ENCODE data around the gene NLN.

DNA sequence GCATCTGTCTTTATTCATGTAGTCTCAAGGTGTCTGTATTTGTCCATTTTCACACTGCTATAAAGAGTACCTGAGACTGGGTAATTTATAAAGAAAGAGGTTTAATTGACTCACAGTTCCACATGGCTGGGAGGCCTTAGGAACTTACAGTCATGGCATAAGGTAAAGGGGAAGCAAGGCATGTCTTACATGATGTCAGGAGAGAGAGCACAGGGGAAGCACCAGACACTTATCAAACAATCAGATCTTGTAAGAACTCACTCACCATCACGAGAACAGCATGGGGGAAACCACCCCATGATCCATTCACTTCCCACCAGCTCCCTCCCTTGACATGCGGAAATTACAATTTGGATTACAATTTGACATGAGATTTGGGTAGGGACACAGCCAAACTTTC, 44.2 kb downstream of the NLN start:
- TF ChIP-seq ZNF8 (CRISPR knock-in tag; IDR thresholded peaks at IDR 0.05) (no peak), OSR1 (CRISPR knock-in tag; IDR thresholded peaks at IDR 0.05) (no peak), ZFP30 (CRISPR knock-in tag; IDR thresholded peaks at IDR 0.05) (no peak), ZFP3 (CRISPR knock-in tag; IDR thresholded peaks at IDR 0.05) (no peak), RARB (CRISPR knock-in tag; IDR thresholded peaks at IDR 0.05) (no peak), CSDC2 (CRISPR knock-in tag; IDR thresholded peaks at IDR 0.05) (no peak), TOX (CRISPR knock-in tag; IDR thresholded peaks at IDR 0.05; ENCODE audit: borderline replicate concordance) (no peak), SNAI2 (CRISPR knock-in tag; IDR thresholded peaks at IDR 0.05) (no peak), ZNF70 (CRISPR knock-in tag; IDR thresholded peaks at IDR 0.05) (no peak), ARNTL (CRISPR knock-in tag; IDR thresholded peaks at IDR 0.05; ENCODE audit: borderline replicate concordance, low read depth) (no peak)
- TF ChIP-seq, protein P1, sequence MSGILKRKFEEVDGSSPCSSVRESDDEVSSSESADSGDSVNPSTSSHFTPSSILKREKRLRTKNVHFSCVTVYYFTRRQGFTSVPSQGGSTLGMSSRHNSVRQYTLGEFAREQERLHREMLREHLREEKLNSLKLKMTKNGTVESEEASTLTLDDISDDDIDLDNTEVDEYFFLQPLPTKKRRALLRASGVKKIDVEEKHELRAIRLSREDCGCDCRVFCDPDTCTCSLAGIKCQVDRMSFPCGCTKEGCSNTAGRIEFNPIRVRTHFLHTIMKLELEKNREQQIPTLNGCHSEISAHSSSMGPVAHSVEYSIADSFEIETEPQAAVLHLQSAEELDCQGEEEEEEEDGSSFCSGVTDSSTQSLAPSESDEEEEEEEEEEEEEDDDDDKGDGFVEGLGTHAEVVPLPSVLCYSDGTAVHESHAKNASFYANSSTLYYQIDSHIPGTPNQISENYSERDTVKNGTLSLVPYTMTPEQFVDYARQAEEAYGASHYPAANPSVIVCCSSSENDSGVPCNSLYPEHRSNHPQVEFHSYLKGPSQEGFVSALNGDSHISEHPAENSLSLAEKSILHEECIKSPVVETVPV (CRISPR knock-in tag; IDR thresholded peaks at IDR 0.05) = no peak
- TF ChIP-seq, protein P2, sequence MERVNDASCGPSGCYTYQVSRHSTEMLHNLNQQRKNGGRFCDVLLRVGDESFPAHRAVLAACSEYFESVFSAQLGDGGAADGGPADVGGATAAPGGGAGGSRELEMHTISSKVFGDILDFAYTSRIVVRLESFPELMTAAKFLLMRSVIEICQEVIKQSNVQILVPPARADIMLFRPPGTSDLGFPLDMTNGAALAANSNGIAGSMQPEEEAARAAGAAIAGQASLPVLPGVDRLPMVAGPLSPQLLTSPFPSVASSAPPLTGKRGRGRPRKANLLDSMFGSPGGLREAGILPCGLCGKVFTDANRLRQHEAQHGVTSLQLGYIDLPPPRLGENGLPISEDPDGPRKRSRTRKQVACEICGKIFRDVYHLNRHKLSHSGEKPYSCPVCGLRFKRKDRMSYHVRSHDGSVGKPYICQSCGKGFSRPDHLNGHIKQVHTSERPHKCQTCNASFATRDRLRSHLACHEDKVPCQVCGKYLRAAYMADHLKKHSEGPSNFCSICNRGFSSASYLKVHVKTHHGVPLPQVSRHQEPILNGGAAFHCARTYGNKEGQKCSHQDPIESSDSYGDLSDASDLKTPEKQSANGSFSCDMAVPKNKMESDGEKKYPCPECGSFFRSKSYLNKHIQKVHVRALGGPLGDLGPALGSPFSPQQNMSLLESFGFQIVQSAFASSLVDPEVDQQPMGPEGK (CRISPR knock-in tag; IDR thresholded peaks at IDR 0.05; ENCODE audit: borderline replicate concordance) = no peak
